ENCODE results near the gene RIMS3.
A peak's percentile ranks its signal among the peaks of the same experiment; 100 is the strongest.

DNA sequence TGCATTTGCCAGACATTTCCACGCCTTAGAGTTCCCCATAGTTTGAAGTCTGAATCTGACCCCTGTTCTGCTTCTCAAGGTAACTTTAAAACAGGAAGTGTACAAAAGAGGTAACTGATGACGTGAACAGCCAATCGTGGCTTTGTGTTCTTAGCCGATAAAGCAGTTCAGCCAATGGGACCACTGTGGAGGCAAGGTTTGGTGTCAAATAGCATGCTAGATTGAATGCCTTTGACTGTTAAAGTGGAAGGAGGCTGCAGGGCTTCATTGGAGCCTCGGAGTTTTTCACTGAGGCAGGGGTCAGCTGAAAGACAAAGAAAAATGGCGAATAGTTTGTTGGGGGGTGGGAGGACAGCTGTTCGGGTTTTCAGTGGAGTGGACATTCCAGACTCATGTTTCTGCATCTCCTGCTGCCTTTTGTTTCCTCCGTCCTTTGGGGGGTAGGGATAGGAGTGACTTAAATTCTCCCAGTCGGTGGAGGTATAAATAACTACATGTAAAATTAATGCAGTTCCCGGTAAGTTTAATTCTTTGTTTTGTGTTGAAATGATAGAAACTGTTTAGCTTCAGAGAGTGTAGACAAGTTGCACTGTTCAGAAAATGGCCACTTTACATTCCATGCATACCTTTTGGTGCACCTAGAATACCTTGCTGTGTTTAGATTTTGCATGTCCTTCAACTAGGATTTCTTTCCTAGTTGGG, 43.8 kb upstream of the RIMS3 start:
- TF ChIP-seq, protein P1, sequence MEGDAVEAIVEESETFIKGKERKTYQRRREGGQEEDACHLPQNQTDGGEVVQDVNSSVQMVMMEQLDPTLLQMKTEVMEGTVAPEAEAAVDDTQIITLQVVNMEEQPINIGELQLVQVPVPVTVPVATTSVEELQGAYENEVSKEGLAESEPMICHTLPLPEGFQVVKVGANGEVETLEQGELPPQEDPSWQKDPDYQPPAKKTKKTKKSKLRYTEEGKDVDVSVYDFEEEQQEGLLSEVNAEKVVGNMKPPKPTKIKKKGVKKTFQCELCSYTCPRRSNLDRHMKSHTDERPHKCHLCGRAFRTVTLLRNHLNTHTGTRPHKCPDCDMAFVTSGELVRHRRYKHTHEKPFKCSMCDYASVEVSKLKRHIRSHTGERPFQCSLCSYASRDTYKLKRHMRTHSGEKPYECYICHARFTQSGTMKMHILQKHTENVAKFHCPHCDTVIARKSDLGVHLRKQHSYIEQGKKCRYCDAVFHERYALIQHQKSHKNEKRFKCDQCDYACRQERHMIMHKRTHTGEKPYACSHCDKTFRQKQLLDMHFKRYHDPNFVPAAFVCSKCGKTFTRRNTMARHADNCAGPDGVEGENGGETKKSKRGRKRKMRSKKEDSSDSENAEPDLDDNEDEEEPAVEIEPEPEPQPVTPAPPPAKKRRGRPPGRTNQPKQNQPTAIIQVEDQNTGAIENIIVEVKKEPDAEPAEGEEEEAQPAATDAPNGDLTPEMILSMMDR (IDR thresholded peaks at IDR 0.05), result no peak
- TF ChIP-seq POLR2AphosphoS5 (IDR thresholded peaks at IDR 0.05) (peak; percentile 24 to 83 (median 70)), POLR2A (IDR thresholded peaks at IDR 0.05) (peak in 1 of 2 donors; percentile 85)

Data from sigmoid colon (tissue), 4 donors.